ENCODE results near the gene PPBP.

The PPBP gene, protein sequence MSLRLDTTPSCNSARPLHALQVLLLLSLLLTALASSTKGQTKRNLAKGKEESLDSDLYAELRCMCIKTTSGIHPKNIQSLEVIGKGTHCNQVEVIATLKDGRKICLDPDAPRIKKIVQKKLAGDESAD

DNA sequence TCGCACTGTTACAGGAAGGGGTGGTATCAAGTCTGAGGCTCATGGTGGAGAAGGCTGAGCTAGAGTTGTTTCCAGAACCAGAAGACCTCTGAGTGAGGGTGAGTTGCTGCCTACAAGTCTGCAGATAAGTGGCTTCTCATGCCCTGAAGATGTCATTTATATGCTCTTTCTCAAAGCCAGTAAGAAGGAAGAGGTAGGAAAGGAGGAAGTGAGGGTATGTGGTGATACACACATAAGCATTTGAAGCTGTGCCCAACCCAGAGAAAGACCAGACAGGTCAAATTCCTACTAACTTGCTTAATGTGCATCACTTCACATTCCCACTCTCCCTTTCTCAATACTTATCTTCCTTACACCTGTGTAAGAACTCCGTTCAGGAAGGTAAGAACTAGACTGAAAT lies at the start of gene PPBP:
PPBP (minus strand) TSS at position 130 of the 400 bp plus-strand sequence; CDS start at position 43, 87 bp downstream.
- TF ChIP-seq, protein P1, sequence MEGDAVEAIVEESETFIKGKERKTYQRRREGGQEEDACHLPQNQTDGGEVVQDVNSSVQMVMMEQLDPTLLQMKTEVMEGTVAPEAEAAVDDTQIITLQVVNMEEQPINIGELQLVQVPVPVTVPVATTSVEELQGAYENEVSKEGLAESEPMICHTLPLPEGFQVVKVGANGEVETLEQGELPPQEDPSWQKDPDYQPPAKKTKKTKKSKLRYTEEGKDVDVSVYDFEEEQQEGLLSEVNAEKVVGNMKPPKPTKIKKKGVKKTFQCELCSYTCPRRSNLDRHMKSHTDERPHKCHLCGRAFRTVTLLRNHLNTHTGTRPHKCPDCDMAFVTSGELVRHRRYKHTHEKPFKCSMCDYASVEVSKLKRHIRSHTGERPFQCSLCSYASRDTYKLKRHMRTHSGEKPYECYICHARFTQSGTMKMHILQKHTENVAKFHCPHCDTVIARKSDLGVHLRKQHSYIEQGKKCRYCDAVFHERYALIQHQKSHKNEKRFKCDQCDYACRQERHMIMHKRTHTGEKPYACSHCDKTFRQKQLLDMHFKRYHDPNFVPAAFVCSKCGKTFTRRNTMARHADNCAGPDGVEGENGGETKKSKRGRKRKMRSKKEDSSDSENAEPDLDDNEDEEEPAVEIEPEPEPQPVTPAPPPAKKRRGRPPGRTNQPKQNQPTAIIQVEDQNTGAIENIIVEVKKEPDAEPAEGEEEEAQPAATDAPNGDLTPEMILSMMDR (IDR thresholded peaks at IDR 0.05; ENCODE audit: low read depth, low read length), result no peak
- no peak for DNase-seq (ENCODE audit: extremely low read depth, low read depth)

DNA sequence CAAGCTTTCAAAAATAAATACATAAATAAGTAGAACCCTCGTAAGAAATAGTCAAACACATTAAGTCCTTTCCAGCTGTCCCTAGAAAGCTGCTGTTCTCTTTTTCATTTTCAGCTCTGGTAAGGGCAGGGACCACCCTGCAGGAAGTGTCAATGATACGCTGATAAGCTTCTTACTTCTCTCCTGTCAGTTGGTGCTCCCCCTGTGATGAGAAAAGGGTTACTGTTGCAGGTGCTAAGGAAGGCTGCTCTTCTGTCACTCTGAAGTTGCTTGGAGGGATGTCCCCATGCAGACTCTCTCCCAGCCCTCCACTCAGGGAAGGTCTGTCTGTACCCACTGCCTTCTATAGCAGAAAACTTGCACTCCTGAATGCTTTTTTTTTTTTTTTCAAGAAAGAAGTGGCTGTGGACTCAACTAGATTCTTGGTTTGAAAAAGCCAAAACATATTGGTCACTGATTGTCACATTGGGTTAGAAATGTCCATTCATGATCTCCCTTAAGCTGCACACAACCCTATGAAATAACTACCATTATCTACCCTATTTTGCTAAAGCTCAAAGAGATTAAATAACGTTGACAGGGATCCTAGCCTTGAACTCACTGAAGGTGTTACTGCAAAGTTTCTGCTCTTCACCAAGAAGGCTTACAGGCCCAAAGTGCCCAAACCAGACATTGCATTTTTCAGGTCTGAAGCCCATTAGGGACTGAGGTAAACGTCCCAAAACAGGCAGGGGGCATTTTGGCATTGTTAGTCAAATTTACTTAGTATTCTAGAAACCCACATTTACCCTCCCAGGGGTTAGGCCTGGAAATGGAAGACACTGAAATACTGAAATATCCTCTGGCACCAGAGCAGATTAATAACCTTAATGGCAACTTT lies 49.3 kb upstream of the PPBP start:
- no peak for DNase-seq (ENCODE audit: extremely low read depth, low read depth)

DNA sequence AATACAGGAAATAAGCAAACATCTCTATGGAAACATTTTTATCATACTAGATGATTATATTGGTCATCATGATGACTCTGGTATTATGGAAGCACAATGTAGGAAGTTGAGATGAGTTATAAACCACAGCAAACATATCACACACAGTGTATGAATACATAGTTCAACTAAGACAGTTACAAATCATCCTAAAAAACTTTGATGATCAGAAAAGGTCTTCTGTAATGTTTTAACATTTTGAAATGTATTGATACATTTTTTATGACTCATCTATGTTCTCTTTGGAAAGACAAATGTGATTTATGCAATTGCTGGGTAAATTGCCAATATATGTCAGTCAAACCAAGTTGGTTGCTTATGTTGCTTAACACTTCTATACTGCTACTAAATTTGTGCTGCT lies 45.7 kb upstream of the PPBP start:
- DNase-seq (ENCODE audit: extremely low read depth, low read depth), result no peak
- TF ChIP-seq, protein P1 (IDR thresholded peaks at IDR 0.05; ENCODE audit: low read depth, low read length), result no peak

More for the DNA sequence above, 49.3 kb upstream of the PPBP start:
- TF ChIP-seq, protein P1 (IDR thresholded peaks at IDR 0.05; ENCODE audit: low read depth, low read length), result no peak

DNA sequence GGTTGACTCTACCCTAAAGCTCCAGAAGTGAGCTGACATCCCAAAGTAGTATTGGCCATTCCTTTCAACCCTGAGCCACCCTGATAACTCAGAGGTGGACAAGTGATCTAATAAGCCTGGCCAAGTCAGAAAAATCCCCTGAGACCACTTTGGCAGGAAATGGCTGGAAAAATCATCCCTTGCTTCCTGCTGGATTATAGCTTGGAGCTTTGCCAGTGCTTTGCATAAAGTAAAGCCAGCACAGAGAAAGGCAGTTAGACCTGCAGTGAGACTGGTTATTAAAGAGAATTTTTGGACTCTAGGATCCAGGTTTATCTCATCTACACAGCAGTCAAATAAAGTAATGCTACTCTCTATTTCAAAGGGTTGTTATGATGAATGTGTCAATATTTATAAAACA lies 44.1 kb upstream of the PPBP start:
- TF ChIP-seq, protein P1 (IDR thresholded peaks at IDR 0.05; ENCODE audit: low read depth, low read length), result no peak
- DNase-seq (ENCODE audit: extremely low read depth, low read depth), result no peak

DNA sequence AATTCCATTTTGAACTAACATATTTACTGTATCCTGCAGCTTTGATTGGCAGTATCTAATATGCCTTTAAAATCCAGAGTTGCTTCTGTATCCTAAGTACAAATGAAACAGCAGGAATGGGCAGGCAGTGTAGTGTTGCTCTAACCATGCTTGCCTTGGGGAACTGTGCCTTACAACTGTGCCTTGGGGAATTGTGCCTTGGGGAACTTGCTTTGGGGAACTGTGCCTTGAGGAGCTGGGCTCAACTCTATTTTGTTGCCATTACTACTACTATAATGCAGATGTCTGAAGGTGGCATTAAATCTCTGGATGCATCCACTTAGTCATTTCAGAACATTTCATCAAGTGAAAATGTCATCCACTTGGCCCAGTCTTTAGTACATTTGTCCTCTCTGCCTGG lies 43.6 kb upstream of the PPBP start:
- TF ChIP-seq, protein P1 (IDR thresholded peaks at IDR 0.05; ENCODE audit: low read depth, low read length), result no peak
- DNase-seq (ENCODE audit: extremely low read depth, low read depth), result no peak

DNA sequence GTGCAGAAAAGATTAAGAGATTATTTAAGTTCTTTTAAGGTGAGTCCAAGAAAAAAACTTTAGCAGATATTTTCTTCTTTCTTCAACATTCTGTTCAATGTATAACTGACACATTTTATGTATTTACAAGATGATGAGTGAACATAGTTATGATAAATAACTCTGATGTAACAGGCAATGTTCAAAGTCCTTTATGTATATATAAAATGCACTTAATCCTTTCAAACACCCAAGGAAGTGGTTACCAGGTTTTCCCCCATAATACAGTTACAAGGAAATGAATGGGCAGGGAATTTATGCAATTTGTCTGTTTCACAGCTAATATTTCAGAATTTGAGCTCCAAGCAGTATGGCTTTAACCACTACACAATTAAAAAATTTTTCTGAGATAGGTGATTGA lies 42.3 kb upstream of the PPBP start:
- no peak for DNase-seq (ENCODE audit: extremely low read depth, low read depth)
- TF ChIP-seq, protein P1 (IDR thresholded peaks at IDR 0.05; ENCODE audit: low read depth, low read length), result no peak

DNA sequence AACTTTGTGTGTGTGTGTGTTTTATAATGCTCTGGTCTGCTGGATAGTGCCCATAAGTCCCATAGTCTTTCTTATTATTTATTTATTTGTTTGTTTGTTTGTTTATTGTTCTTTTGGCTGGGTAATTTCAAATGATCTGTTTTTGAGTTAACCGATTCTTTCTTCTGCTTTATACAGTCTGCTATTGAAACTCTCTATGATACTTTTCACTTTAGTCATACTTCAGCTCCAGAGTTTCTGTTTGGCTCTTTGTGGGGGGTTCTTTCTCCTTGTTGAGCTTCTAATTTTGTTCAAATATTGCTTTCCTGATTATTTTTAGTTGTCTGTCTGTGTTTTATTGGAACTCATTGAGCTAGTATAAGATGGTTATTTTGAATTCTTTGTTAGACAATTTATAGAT lies 40.5 kb upstream of the PPBP start:
- TF ChIP-seq, protein P1 (IDR thresholded peaks at IDR 0.05; ENCODE audit: low read depth, low read length), result no peak
- no peak for DNase-seq (ENCODE audit: extremely low read depth, low read depth)

All from AG09319 (cell line).